Loucy (cell line): ENCODE measurements around the gene IBA57.

ENCODE experiments used
- CTCF ChIP-seq: fragments of 200-600 bp; sonication (generic); conservative IDR thresholded peaks from 2 replicates; pipeline ENCODE4 v1.5.1; 2014; ENCODE audit warnings: mild to moderate bottlenecking, antibody characterized with exemption, low read length
- EZH2phosphoT487 ChIP-seq: fragments of 200-600 bp; IDR thresholded peaks from 2 replicates; pipeline ENCODE4 v1.6.1; 2018; ENCODE audit warnings: antibody characterized with exemption, mild to moderate bottlenecking, moderate library complexity, borderline replicate concordance

- no peak for TF ChIP-seq CTCF
- TF ChIP-seq EZH2phosphoT487, result no peak
These were observed 8.5 kb upstream of the IBA57 start for GRCh38 chr1:228156941-228157728.
